GM10847 (cell line): ENCODE measurements around the gene IL6ST.

ENCODE experiments used
- POLR2A ChIP-seq: IDR thresholded peaks from 2 replicates; pipeline ENCODE4 v1.6.1; 2011; ENCODE audit not compliant: insufficient read length; ENCODE audit errors: extremely low read depth

Gene IL6ST

GRCh38 chr5:55994495-55994997 lies at the start of gene IL6ST:
IL6ST (minus strand) TSS chr5:55994963; CDS start chr5:55976278, 18,685 bp downstream.
- peak; percentile 80 for TF ChIP-seq POLR2A

- TF ChIP-seq POLR2A: no peak
Measured at GRCh38 chr5:56039985-56040384, 45.2 kb upstream of the IL6ST start.

- no peak for TF ChIP-seq POLR2A
Measured at GRCh38 chr5:56037531-56038010, 42.8 kb upstream of the IL6ST start.

- no peak for TF ChIP-seq POLR2A
Measured at GRCh38 chr5:56029457-56029856, 34.7 kb upstream of the IL6ST start.

GRCh38 chr5:56028708-56029107 lies 33.9 kb upstream of the IL6ST start:
- TF ChIP-seq POLR2A: no peak

DNA sequence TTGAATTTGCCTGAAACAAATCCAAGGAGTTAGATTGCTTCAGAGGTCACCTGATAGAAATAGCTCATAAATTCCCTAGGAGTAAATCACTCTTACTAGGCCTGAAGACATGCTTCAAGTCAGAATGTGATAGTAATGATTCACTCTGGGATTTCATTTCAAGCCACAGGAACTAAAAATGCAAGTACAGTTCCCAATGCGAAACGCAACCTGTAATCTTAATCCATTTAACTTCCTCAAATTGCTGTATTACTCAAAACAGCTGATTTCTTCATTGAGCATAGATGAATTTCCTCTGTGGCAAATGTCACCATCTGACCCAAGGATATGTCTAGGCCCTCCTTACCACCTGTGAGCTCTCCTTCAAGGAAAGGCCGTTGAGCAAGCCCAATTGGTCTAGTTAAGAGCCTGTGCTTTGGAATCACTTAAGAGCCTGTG lies 32.1 kb upstream of the IL6ST start:
- no peak for TF ChIP-seq POLR2A

GRCh38 chr5:56025151-56025885 lies 30.6 kb upstream of the IL6ST start:
- TF ChIP-seq POLR2A: no peak

DNA sequence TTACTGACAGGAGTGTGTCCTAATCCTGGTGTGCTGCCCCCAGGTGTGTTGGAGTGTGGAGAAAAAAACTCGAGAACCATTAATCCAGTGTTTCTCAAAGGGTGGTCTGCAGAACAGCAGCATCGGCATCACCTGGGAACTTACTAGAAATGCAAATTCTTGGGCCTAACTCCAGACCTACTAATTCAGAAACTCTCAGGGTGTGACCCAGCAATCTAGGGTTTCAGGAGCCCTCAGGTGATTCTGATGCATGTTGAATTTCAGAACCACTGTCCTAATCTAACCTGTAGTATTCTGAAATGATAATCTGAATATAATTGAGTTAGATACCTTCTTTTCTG lies 30.0 kb upstream of the IL6ST start:
- TF ChIP-seq POLR2A: no peak

DNA sequence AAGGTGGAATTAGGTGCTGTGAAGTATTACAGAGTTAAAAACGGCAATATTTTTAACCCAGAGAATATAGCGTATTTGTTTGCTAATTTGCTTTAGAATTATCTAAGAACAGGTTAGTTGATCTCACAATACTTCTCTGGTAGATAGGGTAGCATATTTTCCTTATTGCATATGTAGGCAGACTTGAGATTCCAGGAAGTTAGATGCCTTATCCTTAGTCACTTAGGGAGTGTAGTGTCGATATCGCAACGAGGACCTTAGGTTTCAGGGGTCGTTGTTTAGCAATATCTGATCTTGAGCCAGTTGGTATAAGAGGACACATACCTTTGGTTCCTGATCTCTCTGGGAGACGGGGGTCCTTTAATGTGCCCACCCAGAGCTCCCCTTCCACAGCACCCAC lies 28.5 kb upstream of the IL6ST start:
- no peak for TF ChIP-seq POLR2A

DNA sequence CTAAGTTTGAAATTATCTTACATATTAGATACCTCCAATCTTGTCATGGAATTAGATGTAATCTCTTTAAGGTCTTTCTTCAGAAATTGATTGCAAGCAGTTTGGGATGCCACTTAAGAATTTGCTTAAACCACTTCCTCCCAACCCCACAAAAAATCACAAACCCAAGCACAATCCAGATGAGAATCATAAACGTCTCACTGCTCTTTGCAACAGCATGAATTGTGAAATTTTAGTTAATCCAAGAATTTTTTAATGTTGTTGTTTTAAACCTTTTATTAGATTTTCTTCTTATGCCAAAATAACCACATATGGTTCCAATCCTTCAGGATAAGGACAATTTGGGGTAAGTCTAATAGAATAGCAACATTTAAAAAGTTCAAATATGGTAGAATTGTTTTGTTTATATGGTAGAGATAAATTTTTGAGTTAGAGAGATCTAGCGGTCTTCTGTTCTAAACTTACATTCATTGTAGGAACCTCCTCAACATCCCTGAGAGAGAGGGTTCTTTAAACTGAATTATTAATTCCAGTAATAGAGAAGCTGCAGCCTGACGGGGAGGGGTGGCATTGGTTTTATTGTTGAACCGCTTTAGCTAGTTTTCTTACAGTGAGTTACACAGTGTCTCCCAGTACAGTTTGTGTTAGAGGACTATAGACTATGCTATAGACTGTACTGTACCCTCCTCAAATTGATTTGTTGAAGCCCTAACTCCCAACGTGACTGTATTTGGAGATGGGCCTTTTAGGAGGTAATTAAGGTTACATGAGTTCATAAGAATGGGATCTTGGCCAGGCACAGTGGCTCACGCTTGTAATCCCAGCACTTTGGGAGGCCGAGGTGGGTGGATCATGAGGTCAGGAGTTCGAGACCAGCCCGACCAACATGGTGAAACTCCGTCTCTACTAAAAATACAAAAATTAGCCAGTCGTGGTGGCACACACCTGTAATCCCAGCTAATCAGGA lies 24.8 kb upstream of the IL6ST start:
- no peak for TF ChIP-seq POLR2A

- no peak for TF ChIP-seq POLR2A
Measured at GRCh38 chr5:56018832-56019231, 24.1 kb upstream of the IL6ST start.

DNA sequence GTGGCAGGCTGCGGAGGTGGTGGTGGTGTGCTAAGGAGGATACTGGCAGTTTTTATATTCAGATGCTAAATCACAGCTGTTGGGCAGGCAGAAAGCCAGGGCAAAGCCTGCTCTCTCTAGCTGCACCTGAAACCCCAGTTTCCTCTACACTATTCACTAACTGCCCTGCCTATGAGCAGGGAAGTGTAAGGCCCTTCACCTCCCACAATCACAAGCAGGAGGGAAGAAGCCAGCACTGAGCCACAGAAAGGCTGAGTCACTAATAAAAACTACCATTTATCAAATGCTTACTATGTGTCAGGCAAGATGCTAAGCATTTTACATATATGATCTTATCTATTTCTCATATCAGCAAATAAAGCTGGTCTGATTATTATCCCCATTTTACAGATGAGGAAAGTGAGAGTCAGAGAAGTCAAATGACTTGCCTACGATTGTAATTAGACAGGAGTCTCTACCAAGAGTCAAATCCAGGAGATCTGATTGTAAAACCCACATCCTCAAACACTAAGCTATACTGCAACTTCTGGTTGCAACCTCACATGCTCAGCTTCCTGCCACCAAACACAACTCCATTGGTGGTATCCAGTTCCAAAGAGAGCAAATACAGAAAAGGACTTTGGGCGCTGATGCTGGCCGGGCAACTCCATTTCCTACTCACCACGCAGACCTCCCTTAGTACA lies 17.7 kb upstream of the IL6ST start:
- TF ChIP-seq POLR2A: no peak

DNA sequence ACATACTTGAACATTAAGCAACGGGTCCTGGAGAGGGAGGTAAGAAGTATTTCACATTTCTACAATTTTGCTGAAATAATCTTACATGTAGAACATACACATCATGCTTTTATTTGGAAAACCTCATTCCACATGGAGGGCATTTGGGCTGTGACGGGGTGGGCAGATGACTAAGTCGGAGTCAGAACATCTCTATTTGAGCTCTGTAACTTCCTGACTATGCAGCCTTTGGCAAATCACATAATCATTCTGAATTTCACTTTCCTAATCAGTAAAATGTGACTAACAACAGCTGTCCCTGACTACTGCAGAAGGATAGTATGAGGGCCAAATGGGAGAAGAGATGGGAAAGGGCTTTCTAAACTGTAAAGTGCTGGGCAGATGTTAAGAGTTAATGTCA lies 17.1 kb upstream of the IL6ST start:
- no peak for TF ChIP-seq POLR2A

GRCh38 chr5:56010431-56010830 lies 15.7 kb upstream of the IL6ST start:
- no peak for TF ChIP-seq POLR2A

GRCh38 chr5:56006600-56006999 lies 11.8 kb upstream of the IL6ST start:
- TF ChIP-seq POLR2A: no peak

GRCh38 chr5:56006094-56006493 lies 11.3 kb upstream of the IL6ST start:
- no peak for TF ChIP-seq POLR2A

DNA sequence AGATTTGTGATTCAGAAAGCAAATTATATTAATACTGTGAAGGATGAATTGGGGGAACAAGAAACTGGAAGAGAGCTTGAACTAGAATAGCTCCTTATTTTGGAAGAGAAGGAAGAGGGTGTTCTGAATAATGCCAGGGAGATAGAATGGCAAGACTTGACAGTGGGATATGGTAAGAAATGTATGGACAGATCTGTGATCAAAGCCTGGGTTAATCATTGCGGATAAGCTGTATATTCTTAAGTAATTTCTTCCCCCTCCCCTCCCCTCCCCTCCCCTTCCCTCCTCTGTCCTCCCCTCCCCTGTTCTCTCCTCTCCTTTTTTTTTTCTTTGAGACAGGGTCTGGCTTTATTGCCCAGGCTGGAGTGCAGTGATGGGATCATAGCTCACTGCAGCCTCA lies 10.1 kb upstream of the IL6ST start:
- TF ChIP-seq POLR2A: no peak
